Tibial nerve (tissue), 4 donors: ENCODE results near the gene ACTL6B. TPM values are rescaled to one million over a fixed set of nuclear protein-coding genes. Genes with fewer than 3 reads are reported as not detected.
"Not testable (repeated sequence)": the region's sequence is repeated elsewhere in the genome, so short reads cannot be mapped to it uniquely, and the experiment has no call there.

Experiments
- DNase-seq, 2 donors: peaks; one replicate each; pipeline ENCODE4 v3.0.0-alpha.2; 2019; ENCODE audit warnings: low spot score in 2 of 2
- H3K27ac ChIP-seq, 4 donors: fragments of 200-600 bp; sonication (generic) in 3 of 4; one replicate each; pipeline ENCODE4 v1.5.1; 2017 to 2019; ENCODE audit warnings: mild to moderate bottlenecking in 1 of 4
- H3K27me3 ChIP-seq, 2 donors: fragments of 200-600 bp; sonication (generic) in 1 of 2; one replicate each; pipeline versions ENCODE4 v1.5.1 to v1.6.0; 2017 to 2019
- H3K36me3 ChIP-seq, 3 donors: fragments of 200-600 bp; sonication (generic); one replicate each; pipeline ENCODE4 v1.5.1; 2018 to 2019
- H3K4me1 ChIP-seq, 4 donors: fragments of 200-600 bp; sonication (generic) in 3 of 4; one replicate each; pipeline ENCODE4 v1.5.1; 2017 to 2019
- H3K4me3 ChIP-seq, 4 donors: fragments of 200-600 bp; sonication (generic) in 3 of 4; one replicate each; pipeline ENCODE4 v1.5.1; 2017 to 2019; ENCODE audit warnings: mild to moderate bottlenecking in 1 of 4, moderate library complexity in 1 of 4
- H3K9me3 ChIP-seq, 4 donors: fragments of 200-600 bp; sonication (generic) in 3 of 4; one replicate each; pipeline ENCODE4 v1.5.1; 2017 to 2019
- CTCF ChIP-seq, 5 experiments: fragments of 200-600 bp in 3 of 5; fragments of 450-650 bp in 2 of 5; sonication (generic) in 3 of 5; IDR thresholded peaks; one replicate each; pipeline ENCODE4 v1.5.1; 2016 to 2019; ENCODE audit warnings: antibody characterized with exemption in 5 of 5, mild to moderate bottlenecking in 3 of 5, moderate library complexity in 2 of 5
- EP300 ChIP-seq, 2 donors: sonication (generic); formaldehyde crosslinking; IDR thresholded peaks; one replicate each; pipeline ENCODE4 v1.6.1; 2017; ENCODE audit warnings: antibody characterized with exemption in 2 of 2, mild to moderate bottlenecking in 1 of 2
- POLR2A ChIP-seq, 2 donors: fragments of 450-650 bp; IDR thresholded peaks; one replicate each; pipeline ENCODE4 v1.6.1; 2017; ENCODE audit warnings: antibody characterized with exemption in 2 of 2, mild to moderate bottlenecking in 2 of 2, moderate library complexity in 2 of 2
- WGBS, 2 donors: methylation state at CpG; one replicate each; pipeline ENCODE4 v1.1.5; 2018; 5-methylcytosine and 5-hydroxymethylcytosine counted together
- total RNA-seq, 4 donors: library from RNA; depleted of rRNA; stranded (reverse); fragments of >200 nt; gene quantifications; one replicate each; pipeline ENCODE4 v1.1.0, GENCODE V29; 2016

ACTL6B gene
- total RNA-seq, 4 donors from 2014 or later: not detected

- Histone ChIP-seq H3K36me3 (no peaks in the 10 kb centered on the region), H3K4me3 (no peak overlapping the region), H3K9me3 (no peaks in the 10 kb centered on the region), H3K27me3 (no peaks in the 10 kb centered on the region), H3K4me1 (peaks cover 0 to 7% (median 2%) of the 10 kb centered on the region in 4 donors), H3K27ac (no peak overlapping the region)
- 74 to 81% methylated on average over 8 of the region's 8 CpGs for WGBS, 2 donors
- DNase-seq: no peak
- no peak for TF ChIP-seq EP300 (IDR thresholded peaks at IDR 0.05)
- no peak for TF ChIP-seq CTCF (IDR thresholded peaks at IDR 0.05)
- no peak for TF ChIP-seq POLR2A (IDR thresholded peaks at IDR 0.05)
These were observed 13.8 kb upstream of the ACTL6B start for GRCh38 chr7:100670074-100670473.

GRCh38 chr7:100669106-100669505 is 12.9 kb upstream of the ACTL6B start:
- WGBS, 2 donors: 95 to 96% methylated on average over 12 of the region's 12 CpGs
- DNase-seq, H3K27ac ChIP-seq, H3K9me3 ChIP-seq, H3K4me3 ChIP-seq, H3K36me3 ChIP-seq, H3K4me1 ChIP-seq, H3K27me3 ChIP-seq: not testable (repeated sequence)

- H3K36me3 ChIP-seq: no peaks in the 10 kb centered on the region
- TF ChIP-seq CTCF (IDR thresholded peaks at IDR 0.05) (no peak), POLR2A (IDR thresholded peaks at IDR 0.05) (no peak), EP300 (IDR thresholded peaks at IDR 0.05) (no peak)
- DNase-seq: no peak
- no peaks in the 10 kb centered on the region for H3K9me3 ChIP-seq
- H3K4me1 ChIP-seq: peaks cover 0 to 6% (median 2%) of the 10 kb centered on the region in 4 donors
- 82 to 90% methylated on average over 2 of the region's 2 CpGs for WGBS, 2 donors
- no peak overlapping the region for H3K4me3 ChIP-seq
- H3K27ac ChIP-seq: no peak overlapping the region
- no peaks in the 10 kb centered on the region for H3K27me3 ChIP-seq
These were observed 11.8 kb upstream of the ACTL6B start for GRCh38 chr7:100668069-100668449.

- DNase-seq: no peak
- Histone ChIP-seq H3K27ac (no peak overlapping the region), H3K27me3 (no peaks in the 10 kb centered on the region), H3K9me3 (no peaks in the 10 kb centered on the region), H3K4me1 (peaks cover 0 to under 1% (median 0%) of the 10 kb centered on the region in 4 donors), H3K4me3 (no peak overlapping the region), H3K36me3 (no peaks in the 10 kb centered on the region)
- 81 to 82% methylated on average over 16 of the region's 16 CpGs for WGBS, 2 donors
- TF ChIP-seq POLR2A (IDR thresholded peaks at IDR 0.05) (no peak), EP300 (IDR thresholded peaks at IDR 0.05) (no peak), CTCF (IDR thresholded peaks at IDR 0.05) (no peak)
These were observed 11.3 kb upstream of the ACTL6B start for GRCh38 chr7:100667331-100668068.

GRCh38 chr7:100665168-100665726 is 9.0 kb upstream of the ACTL6B start:
- Histone ChIP-seq H3K27me3 (no peaks in the 10 kb centered on the region), H3K36me3 (no peaks in the 10 kb centered on the region)
- TF ChIP-seq EP300 (IDR thresholded peaks at IDR 0.05): no peak
- no peak for TF ChIP-seq POLR2A (IDR thresholded peaks at IDR 0.05)
- no peak for TF ChIP-seq CTCF (IDR thresholded peaks at IDR 0.05)

GRCh38 chr7:100662194-100662776 is 6.0 kb upstream of the ACTL6B start:
- not testable (repeated sequence) for H3K27ac ChIP-seq, H3K9me3 ChIP-seq, DNase-seq, H3K36me3 ChIP-seq, H3K4me3 ChIP-seq, H3K4me1 ChIP-seq
- 81 to 84% methylated on average over 12 of the region's 12 CpGs for WGBS, 2 donors
- peaks cover 0 to 19% of the 10 kb centered on the region in 2 donors for H3K27me3 ChIP-seq

More at GRCh38 chr7:100665168-100665726, 9.0 kb upstream of the ACTL6B start:
- H3K9me3 ChIP-seq: no peaks in the 10 kb centered on the region
- DNase-seq: no peak
- H3K4me3 ChIP-seq: no peak overlapping the region
- 94 to 96% methylated on average over 5 of the region's 5 CpGs for WGBS, 2 donors
- no peak overlapping the region for H3K27ac ChIP-seq
- no peaks in the 10 kb centered on the region for H3K4me1 ChIP-seq
